ENCODE results near the gene KREMEN2. TPM values are rescaled to one million over a fixed set of nuclear protein-coding genes. Genes with fewer than 3 reads are reported as not detected.

The KREMEN2 gene
- total RNA-seq, 1 experiment from 2014 or later, result 0.49 TPM

- no peak for DNase-seq (ENCODE audit: low spot score)
- no peaks in the 10 kb centered on the region for H3K27me3 ChIP-seq (replicated peaks; ENCODE audit: insufficient read depth, low read depth, low read length, poor library complexity)
- peaks cover 2% of the 10 kb centered on the region for H3K4me1 ChIP-seq (ENCODE audit: insufficient read depth, low read length, poor library complexity, severe bottlenecking)
- no peaks in the 10 kb centered on the region for H3K36me3 ChIP-seq (ENCODE audit: insufficient read depth, low read length, poor library complexity, severe bottlenecking)
- BruUV-seq (replicated peaks), result no TSS peak
- H3K9me3 ChIP-seq (ENCODE audit: low read depth, low read length, poor library complexity, severe bottlenecking), result no peaks in the 10 kb centered on the region
- intact Hi-C loops (cut with micrococcal nuclease; ENCODE audit: unreplicated experiment), result no loop called here
- TF ChIP-seq EZH2 (IDR thresholded peaks at IDR 0.05; ENCODE audit: borderline replicate concordance, low read depth, low read length, poor library complexity, severe bottlenecking), result no peak
- TF ChIP-seq, protein P1, sequence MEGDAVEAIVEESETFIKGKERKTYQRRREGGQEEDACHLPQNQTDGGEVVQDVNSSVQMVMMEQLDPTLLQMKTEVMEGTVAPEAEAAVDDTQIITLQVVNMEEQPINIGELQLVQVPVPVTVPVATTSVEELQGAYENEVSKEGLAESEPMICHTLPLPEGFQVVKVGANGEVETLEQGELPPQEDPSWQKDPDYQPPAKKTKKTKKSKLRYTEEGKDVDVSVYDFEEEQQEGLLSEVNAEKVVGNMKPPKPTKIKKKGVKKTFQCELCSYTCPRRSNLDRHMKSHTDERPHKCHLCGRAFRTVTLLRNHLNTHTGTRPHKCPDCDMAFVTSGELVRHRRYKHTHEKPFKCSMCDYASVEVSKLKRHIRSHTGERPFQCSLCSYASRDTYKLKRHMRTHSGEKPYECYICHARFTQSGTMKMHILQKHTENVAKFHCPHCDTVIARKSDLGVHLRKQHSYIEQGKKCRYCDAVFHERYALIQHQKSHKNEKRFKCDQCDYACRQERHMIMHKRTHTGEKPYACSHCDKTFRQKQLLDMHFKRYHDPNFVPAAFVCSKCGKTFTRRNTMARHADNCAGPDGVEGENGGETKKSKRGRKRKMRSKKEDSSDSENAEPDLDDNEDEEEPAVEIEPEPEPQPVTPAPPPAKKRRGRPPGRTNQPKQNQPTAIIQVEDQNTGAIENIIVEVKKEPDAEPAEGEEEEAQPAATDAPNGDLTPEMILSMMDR (conservative IDR thresholded peaks at IDR 0.05; ENCODE audit: low read depth, low read length), result no peak
- ChIA-PET CTCF (no interaction called here), POLR2A (ENCODE audit: low non-redundant PET) (no interaction called here)
- H3K27ac ChIP-seq (ENCODE audit: low read depth, low read length, poor library complexity, severe bottlenecking), result no peak overlapping the region
- H3K4me3 ChIP-seq (ENCODE audit: low read depth, low read length, poor library complexity, severe bottlenecking), result no peak overlapping the region
Observed at GRCh38 chr16:2985893-2986355, 21.8 kb downstream of the KREMEN2 start.

DNA sequence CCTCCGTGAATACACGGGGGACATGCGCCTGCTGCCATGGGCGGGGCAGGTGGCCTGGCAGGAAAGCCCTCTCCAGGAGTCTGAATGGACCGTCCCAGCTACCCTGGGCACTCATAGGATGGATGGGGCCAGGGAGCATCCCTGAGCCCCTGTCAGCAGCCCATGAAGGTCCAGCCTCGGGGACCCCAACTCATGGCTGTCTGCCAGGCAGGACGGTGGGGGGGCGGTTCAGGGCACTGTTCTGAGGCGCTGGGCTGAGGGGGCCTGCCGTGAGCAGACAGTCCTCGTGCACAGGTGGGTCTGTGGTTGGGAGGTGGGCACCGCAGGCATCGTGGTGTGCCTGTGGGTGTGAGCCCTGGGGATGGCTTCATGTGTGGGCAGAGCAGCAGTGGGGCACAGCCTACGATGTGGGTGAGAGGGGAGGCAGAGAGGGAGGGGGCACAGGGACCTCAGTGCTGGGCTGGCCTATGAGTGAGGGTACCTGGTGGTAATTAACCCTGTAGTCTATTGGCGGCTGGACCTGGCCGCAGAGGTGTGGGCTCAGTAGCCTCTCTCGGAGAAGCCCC lies 22.6 kb downstream of the KREMEN2 start:
- no peak overlapping the region for H3K27ac ChIP-seq (ENCODE audit: low read depth, low read length, poor library complexity, severe bottlenecking)
- intact Hi-C loops (cut with micrococcal nuclease; ENCODE audit: unreplicated experiment), result no loop called here
- no peaks in the 10 kb centered on the region for H3K9me3 ChIP-seq (ENCODE audit: low read depth, low read length, poor library complexity, severe bottlenecking)
- H3K4me1 ChIP-seq (ENCODE audit: insufficient read depth, low read length, poor library complexity, severe bottlenecking), result no peaks in the 10 kb centered on the region
- H3K36me3 ChIP-seq (ENCODE audit: insufficient read depth, low read length, poor library complexity, severe bottlenecking), result no peaks in the 10 kb centered on the region
- H3K4me3 ChIP-seq (ENCODE audit: low read depth, low read length, poor library complexity, severe bottlenecking), result no peak overlapping the region
- no TSS peak for BruUV-seq (replicated peaks)
- no peaks in the 10 kb centered on the region for H3K27me3 ChIP-seq (replicated peaks; ENCODE audit: insufficient read depth, low read depth, low read length, poor library complexity)
- no peak for DNase-seq (ENCODE audit: low spot score)
- TF ChIP-seq, protein P1 (conservative IDR thresholded peaks at IDR 0.05; ENCODE audit: low read depth, low read length), result no peak
- no peak for TF ChIP-seq EZH2 (IDR thresholded peaks at IDR 0.05; ENCODE audit: borderline replicate concordance, low read depth, low read length, poor library complexity, severe bottlenecking)
- CTCF ChIA-PET, result no interaction called here
- POLR2A ChIA-PET (ENCODE audit: low non-redundant PET), result no interaction called here

- ChIA-PET CTCF (no interaction called here), POLR2A (ENCODE audit: low non-redundant PET) (no interaction called here)
- no peak for DNase-seq (ENCODE audit: low spot score)
- no peaks in the 10 kb centered on the region for H3K27me3 ChIP-seq (replicated peaks; ENCODE audit: insufficient read depth, low read depth, low read length, poor library complexity)
- no peak overlapping the region for H3K4me3 ChIP-seq (ENCODE audit: low read depth, low read length, poor library complexity, severe bottlenecking)
- intact Hi-C loops (cut with micrococcal nuclease; ENCODE audit: unreplicated experiment), result no loop called here
- H3K9me3 ChIP-seq (ENCODE audit: low read depth, low read length, poor library complexity, severe bottlenecking), result no peaks in the 10 kb centered on the region
- no TSS peak for BruUV-seq (replicated peaks)
- H3K36me3 ChIP-seq (ENCODE audit: insufficient read depth, low read length, poor library complexity, severe bottlenecking), result no peaks in the 10 kb centered on the region
- no peak overlapping the region for H3K27ac ChIP-seq (ENCODE audit: low read depth, low read length, poor library complexity, severe bottlenecking)
- no peak for TF ChIP-seq EZH2 (IDR thresholded peaks at IDR 0.05; ENCODE audit: borderline replicate concordance, low read depth, low read length, poor library complexity, severe bottlenecking)
- TF ChIP-seq, protein P1 (conservative IDR thresholded peaks at IDR 0.05; ENCODE audit: low read depth, low read length), result no peak
- no peaks in the 10 kb centered on the region for H3K4me1 ChIP-seq (ENCODE audit: insufficient read depth, low read length, poor library complexity, severe bottlenecking)
Observed at GRCh38 chr16:2987286-2987685, 23.2 kb downstream of the KREMEN2 start.

All from A673 (cell line).